GM12878 (cell line): ENCODE data around the gene ADCY2. TPM values are rescaled to one million over a fixed set of nuclear protein-coding genes. Genes with fewer than 3 reads are reported as not detected.

Source experiments
- ATAC-seq: fragments of 200-7000 bp; cut with Tn5 transposase; 3 replicates; pipeline ENCODE4 v1.9.1; 2020; ENCODE audit warnings: mild to moderate bottlenecking, moderate library complexity
- BruUV-seq: library from RNA; stranded (reverse); fragments of 400-500 nt; replicated peaks from 2 replicates; lab custom pipeline; 2021; lab: Mats Ljungman, UMichigan
- CTCF ChIA-PET: fragments of 300-600 bp; sonication (Branson Sonifier 250); formaldehyde crosslinking; extraction: SDS; loops from one replicate; lab custom pipeline; 2021; ENCODE audit warnings: inconsistent platforms; lab: Yijun Ruan, JAX
- POLR2A ChIA-PET: fragments of 350-600 bp; formaldehyde crosslinking; extraction: SDS; loops from one replicate; lab custom pipeline; 2021; ENCODE audit warnings: inconsistent platforms; lab: Charles Lee
- RAD21 ChIA-PET: fragments of 300-600 bp; sonication (Branson Sonifier 250); formaldehyde crosslinking; loops from one replicate; lab custom pipeline; 2023; ENCODE audit warnings: antibody characterized with exemption; ENCODE audit not compliant: unreplicated experiment; lab: Charles Lee
- SMC1A ChIA-PET: fragments of 300-600 bp; sonication (Branson Sonifier 250); formaldehyde crosslinking; loops from one replicate; lab custom pipeline; 2023; ENCODE audit not compliant: unreplicated experiment, uncharacterized antibody; lab: Charles Lee
- DNase-seq: peaks from one replicate; pipeline ENCODE4 v3.0.0-alpha.2; 2011; ENCODE audit warnings: low read depth, low spot score
- FAIRE-seq: peaks from 3 replicates; lab custom pipeline; 2011; peaks lifted over from hg19 to GRCh38; lab: Jason Lieb, UNC
- H2AFZ ChIP-seq: 2 replicates; pipeline ENCODE4 v1.6.0; 2011; ENCODE audit warnings: low read depth, low read length, control low read depth; ENCODE audit not compliant: control insufficient read depth
- H3K27ac ChIP-seq: 2 replicates; pipeline ENCODE4 v1.5.1; 2011; ENCODE audit warnings: control low read depth; ENCODE audit not compliant: control insufficient read depth, insufficient read depth
- H3K27me3 ChIP-seq, 2 experiments: replicated peaks in 1 of 2; 2 replicates each; pipeline versions ENCODE4 v1.6.0 to v1.6.1; 2011; ENCODE audit warnings: low read length in 1 of 2; ENCODE audit not compliant: control insufficient read depth in 2 of 2, insufficient read depth in 2 of 2
- H3K36me3 ChIP-seq, 2 experiments: 2 replicates each; pipeline ENCODE4 v1.5.1; 2011; ENCODE audit warnings: low read length in 1 of 2; ENCODE audit not compliant: control insufficient read depth in 2 of 2, insufficient read depth in 2 of 2
- H3K4me1 ChIP-seq: 2 replicates; pipeline ENCODE4 v1.6.1; 2011; ENCODE audit warnings: mild to moderate bottlenecking, low read length, moderate library complexity, mixed read lengths; ENCODE audit not compliant: control insufficient read depth, insufficient read depth
- H3K4me2 ChIP-seq: 2 replicates; pipeline ENCODE4 v1.6.0; 2011; ENCODE audit warnings: control low read depth; ENCODE audit not compliant: control insufficient read depth, insufficient read depth
- H3K4me3 ChIP-seq: fragments of 200-600 bp; sonication (generic); 2 replicates; pipeline ENCODE4 v1.5.1; 2016
- H3K79me2 ChIP-seq: 2 replicates; pipeline ENCODE4 v1.6.0; 2011; ENCODE audit warnings: low read length; ENCODE audit not compliant: control insufficient read depth, insufficient read depth
- H3K9ac ChIP-seq: 2 replicates; pipeline ENCODE4 v1.8.0; 2011; ENCODE audit warnings: low read length, control low read depth, mixed read lengths; ENCODE audit not compliant: control insufficient read depth, insufficient read depth
- H3K9me3 ChIP-seq: replicated peaks from 3 replicates; pipeline ENCODE4 v1.5.1; 2011; ENCODE audit warnings: mild to moderate bottlenecking, low read length; ENCODE audit not compliant: control insufficient read depth, insufficient read depth
- H4K20me1 ChIP-seq: 2 replicates; pipeline ENCODE4 v1.6.0; 2011; ENCODE audit not compliant: control insufficient read depth, insufficient read depth
- CHD1 ChIP-seq: IDR thresholded peaks from 2 replicates; pipeline ENCODE4 v1.6.1; 2012; ENCODE audit warnings: low read depth, low read length, improper control_type of control experiment
- FOXK2 ChIP-seq: fragments of 450-650 bp; IDR thresholded peaks from 2 replicates; pipeline ENCODE4 v1.6.1; 2017; ENCODE audit warnings: mild to moderate bottlenecking, moderate library complexity
- FOXM1 ChIP-seq: IDR thresholded peaks from 2 replicates; pipeline ENCODE4 v1.6.1; 2012; ENCODE audit warnings: low read depth, mild to moderate bottlenecking, inconsistent platforms, low read length, moderate library complexity
- JUNB ChIP-seq: IDR thresholded peaks from 2 replicates; pipeline ENCODE4 v1.6.1; 2016; ENCODE audit warnings: antibody characterized with exemption, mild to moderate bottlenecking
- NFXL1 ChIP-seq: fragments of 450-650 bp; IDR thresholded peaks from 2 replicates; pipeline ENCODE4 v1.6.1; 2017; ENCODE audit warnings: antibody characterized with exemption, mild to moderate bottlenecking, borderline replicate concordance
- NR2C1 ChIP-seq: fragments of 450-650 bp; IDR thresholded peaks from 2 replicates; pipeline ENCODE4 v1.6.1; 2017; ENCODE audit warnings: antibody characterized with exemption, mild to moderate bottlenecking, moderate library complexity
- NR2F1 ChIP-seq: fragments of 450-650 bp; conservative IDR thresholded peaks from 2 replicates; pipeline ENCODE4 v1.6.1; 2017; ENCODE audit warnings: mild to moderate bottlenecking
- PAX5 ChIP-seq: IDR thresholded peaks from 2 replicates; pipeline ENCODE4 v1.6.1; 2011; ENCODE audit warnings: low read depth, low read length, borderline replicate concordance
- RB1 ChIP-seq: fragments of 450-650 bp; formaldehyde crosslinking; IDR thresholded peaks from 2 replicates; pipeline ENCODE4 v1.6.1; 2017; ENCODE audit warnings: mild to moderate bottlenecking, borderline replicate concordance
- TAF1 ChIP-seq: IDR thresholded peaks from 2 replicates; pipeline ENCODE4 v1.6.1; 2011; ENCODE audit warnings: mild to moderate bottlenecking, low read depth, low read length, borderline replicate concordance
- TARDBP ChIP-seq: IDR thresholded peaks from 2 replicates; pipeline ENCODE4 v1.6.1; 2016; ENCODE audit warnings: borderline replicate concordance
- ZNF217 ChIP-seq: fragments of 450-650 bp; IDR thresholded peaks from 2 replicates; pipeline ENCODE4 v1.6.1; 2017; ENCODE audit warnings: antibody characterized with exemption, mild to moderate bottlenecking
- WGBS: methylation state at CpG from one replicate; pipeline ENCODE4 v1.1.6; 2016; ENCODE audit warnings: low lambda C conversion rate; ENCODE audit not compliant: insufficient replicate concordance, insufficient coverage; ENCODE audit errors: missing lambda C conversion rate; 5-methylcytosine and 5-hydroxymethylcytosine counted together
- in situ Hi-C: fragments of 300-500 bp; cut with MboI; formaldehyde crosslinking; loops from 9 replicates; pipeline ENCODE4 v1.14.3; 2018; ENCODE audit warnings: mixed read lengths
- intact Hi-C: fragments of 100-400 bp; cut with micrococcal nuclease; formaldehyde crosslinking; loops from one replicate; pipeline ENCODE4 v1.14.2; 2022; ENCODE audit not compliant: unreplicated experiment
- polyA plus RNA-seq, 11 experiments: library from polyadenylated mRNA; depleted of rRNA in 4 of 11; unstranded in 6 of 11; stranded (reverse) in 5 of 11; fragments of >200 nt; fragmentation: Nextera tagmentation in 4 of 11; fragmentation: Illumina TruSeq in 1 of 11; extraction: Ambion mirVana in 4 of 11; extraction: Trizol in 1 of 11; gene quantifications; 1 replicate in 1 of 11; 2 replicates in 10 of 11; pipeline versions ENCODE4 v1.2.1 to v1.2.3, GENCODE V29; 2011 to 2016; ENCODE audit warnings: inconsistent platforms in 2 of 11, missing spikeins in 2 of 11, low read depth in 1 of 11
- total RNA-seq, 4 experiments: library from RNA; depleted of rRNA in 3 of 4; stranded (reverse); fragments of >200 nt in 3 of 4; fragmentation: Illumina TruSeq in 1 of 4; extraction: Trizol in 1 of 4; gene quantifications; 2 replicates each; pipeline versions ENCODE4 v1.2.1 to v1.2.3, GENCODE V29; 2013 to 2021
- TF ChIP-seq, protein P1 (sequence below): fragments of 450-650 bp; IDR thresholded peaks from 2 replicates; pipeline ENCODE4 v1.6.1; 2017; ENCODE audit warnings: antibody characterized with exemption, mild to moderate bottlenecking, moderate library complexity
- TF ChIP-seq, protein P2 (sequence below): fragments of 450-650 bp; IDR thresholded peaks from 2 replicates; pipeline ENCODE4 v1.6.1; 2017; ENCODE audit warnings: borderline replicate concordance
- TF ChIP-seq, protein P3 (sequence below): fragments of 450-650 bp; IDR thresholded peaks from 2 replicates; pipeline ENCODE4 v1.6.1; 2014; ENCODE audit warnings: mild to moderate bottlenecking
- TF ChIP-seq, protein P4 (sequence below): IDR thresholded peaks from 2 replicates; pipeline ENCODE4 v1.6.1; 2011; ENCODE audit warnings: low read depth, low read length, improper control_type of control experiment, borderline replicate concordance

ADCY2 gene
- total and polyA plus RNA-seq, 10 of the 15 experiments (the other 5 are each of a cell fraction or from before 2014, with no cell fraction given), result 0.07 to 0.26 TPM; not detected in 8

DNA sequence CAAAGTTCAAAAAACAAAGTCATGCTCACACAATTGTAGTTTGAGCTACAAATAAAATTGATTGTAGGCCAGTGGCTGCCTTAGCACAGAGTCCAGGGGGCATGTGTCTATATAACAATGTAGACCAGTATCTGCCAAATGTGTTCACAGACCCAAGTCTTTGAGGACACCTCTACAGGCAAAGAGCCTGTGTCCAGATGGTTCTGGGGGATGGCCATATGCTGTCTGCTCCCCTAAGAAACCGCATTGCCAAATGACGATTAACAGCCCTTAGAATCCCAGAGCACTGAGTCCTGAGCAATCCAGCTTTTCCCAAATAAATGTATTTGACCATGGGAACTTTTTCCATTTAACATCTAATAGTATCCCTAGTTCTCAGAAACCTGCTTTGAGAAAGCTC lies 169.6 kb downstream of the ADCY2 start (continued):
- TF ChIP-seq, protein P1, sequence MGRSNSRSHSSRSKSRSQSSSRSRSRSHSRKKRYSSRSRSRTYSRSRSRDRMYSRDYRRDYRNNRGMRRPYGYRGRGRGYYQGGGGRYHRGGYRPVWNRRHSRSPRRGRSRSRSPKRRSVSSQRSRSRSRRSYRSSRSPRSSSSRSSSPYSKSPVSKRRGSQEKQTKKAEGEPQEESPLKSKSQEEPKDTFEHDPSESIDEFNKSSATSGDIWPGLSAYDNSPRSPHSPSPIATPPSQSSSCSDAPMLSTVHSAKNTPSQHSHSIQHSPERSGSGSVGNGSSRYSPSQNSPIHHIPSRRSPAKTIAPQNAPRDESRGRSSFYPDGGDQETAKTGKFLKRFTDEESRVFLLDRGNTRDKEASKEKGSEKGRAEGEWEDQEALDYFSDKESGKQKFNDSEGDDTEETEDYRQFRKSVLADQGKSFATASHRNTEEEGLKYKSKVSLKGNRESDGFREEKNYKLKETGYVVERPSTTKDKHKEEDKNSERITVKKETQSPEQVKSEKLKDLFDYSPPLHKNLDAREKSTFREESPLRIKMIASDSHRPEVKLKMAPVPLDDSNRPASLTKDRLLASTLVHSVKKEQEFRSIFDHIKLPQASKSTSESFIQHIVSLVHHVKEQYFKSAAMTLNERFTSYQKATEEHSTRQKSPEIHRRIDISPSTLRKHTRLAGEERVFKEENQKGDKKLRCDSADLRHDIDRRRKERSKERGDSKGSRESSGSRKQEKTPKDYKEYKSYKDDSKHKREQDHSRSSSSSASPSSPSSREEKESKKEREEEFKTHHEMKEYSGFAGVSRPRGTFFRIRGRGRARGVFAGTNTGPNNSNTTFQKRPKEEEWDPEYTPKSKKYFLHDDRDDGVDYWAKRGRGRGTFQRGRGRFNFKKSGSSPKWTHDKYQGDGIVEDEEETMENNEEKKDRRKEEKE, result no peak
- no peak for TF ChIP-seq CHD1
- TF ChIP-seq, protein P2, sequence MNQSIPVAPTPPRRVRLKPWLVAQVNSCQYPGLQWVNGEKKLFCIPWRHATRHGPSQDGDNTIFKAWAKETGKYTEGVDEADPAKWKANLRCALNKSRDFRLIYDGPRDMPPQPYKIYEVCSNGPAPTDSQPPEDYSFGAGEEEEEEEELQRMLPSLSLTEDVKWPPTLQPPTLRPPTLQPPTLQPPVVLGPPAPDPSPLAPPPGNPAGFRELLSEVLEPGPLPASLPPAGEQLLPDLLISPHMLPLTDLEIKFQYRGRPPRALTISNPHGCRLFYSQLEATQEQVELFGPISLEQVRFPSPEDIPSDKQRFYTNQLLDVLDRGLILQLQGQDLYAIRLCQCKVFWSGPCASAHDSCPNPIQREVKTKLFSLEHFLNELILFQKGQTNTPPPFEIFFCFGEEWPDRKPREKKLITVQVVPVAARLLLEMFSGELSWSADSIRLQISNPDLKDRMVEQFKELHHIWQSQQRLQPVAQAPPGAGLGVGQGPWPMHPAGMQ, result no peak
- TF ChIP-seq PAX5, result no peak
- TF ChIP-seq ZNF217, result no peak
- TF ChIP-seq, all 136 proteins: peak for 0

DNA sequence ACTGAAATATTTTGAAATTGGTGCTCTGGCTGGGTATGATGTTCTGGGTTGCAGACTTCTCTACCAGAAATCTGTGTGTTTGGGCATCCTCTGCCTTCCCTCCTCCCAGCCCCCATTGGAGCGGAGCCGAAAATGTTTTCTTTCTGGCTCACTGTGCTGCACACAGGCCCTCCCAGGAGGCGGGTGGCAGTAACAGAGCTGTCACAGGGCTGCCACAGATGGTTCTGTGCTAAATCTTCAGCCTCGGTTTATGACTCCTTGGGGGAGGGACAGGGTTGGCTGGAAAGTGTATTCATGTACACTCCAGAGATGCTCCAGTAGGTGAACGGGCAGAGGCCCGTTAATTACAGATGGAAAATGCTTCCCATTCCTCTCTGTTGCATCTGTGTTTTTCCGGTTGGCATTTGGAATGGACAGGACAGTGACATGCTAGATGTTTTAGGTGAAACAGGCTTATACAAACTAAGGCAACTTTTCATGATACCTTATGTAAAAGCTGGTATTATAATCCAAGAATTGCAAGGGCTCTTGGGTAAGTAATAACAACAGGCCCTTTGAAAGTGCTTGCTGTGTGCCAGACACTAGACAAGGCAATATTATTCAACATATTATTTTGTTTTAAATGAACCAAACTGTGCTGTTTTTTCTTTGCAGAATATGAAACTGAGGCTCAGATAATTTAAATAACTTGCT lies 180.2 kb downstream of the ADCY2 start:
- intact Hi-C loops, result no loop called here
- Histone ChIP-seq H3K79me2 (no peaks in the 10 kb centered on the region), H2AFZ (no peak overlapping the region), H3K9me3 (no peaks in the 10 kb centered on the region), H3K27ac (no peak overlapping the region), H3K36me3 (no peaks in the 10 kb centered on the region), H3K4me2 (no peak overlapping the region), H3K9ac (no peak overlapping the region), H4K20me1 (no peaks in the 10 kb centered on the region), H3K27me3 (no peaks in the 10 kb centered on the region), H3K4me1 (no peaks in the 10 kb centered on the region), H3K4me3 (no peak overlapping the region)
- RAD21 ChIA-PET, result no interaction called here
- ATAC-seq, result no peak
- SMC1A ChIA-PET, result no interaction called here
- POLR2A ChIA-PET, result no interaction called here
- WGBS, result 29% methylated on average over 7 of the region's 7 CpGs
- BruUV-seq, result no TSS peak
- in situ Hi-C loops, result no loop called here
- CTCF ChIA-PET, result no interaction called here
- no peak for FAIRE-seq
- no peak for DNase-seq
- TF ChIP-seq TARDBP (no peak), NFXL1 (no peak), RB1 (no peak), TAF1 (no peak), FOXK2 (no peak), JUNB (no peak), FOXM1 (no peak), NR2C1 (no peak), NR2F1 (no peak)
- TF ChIP-seq, protein P3, sequence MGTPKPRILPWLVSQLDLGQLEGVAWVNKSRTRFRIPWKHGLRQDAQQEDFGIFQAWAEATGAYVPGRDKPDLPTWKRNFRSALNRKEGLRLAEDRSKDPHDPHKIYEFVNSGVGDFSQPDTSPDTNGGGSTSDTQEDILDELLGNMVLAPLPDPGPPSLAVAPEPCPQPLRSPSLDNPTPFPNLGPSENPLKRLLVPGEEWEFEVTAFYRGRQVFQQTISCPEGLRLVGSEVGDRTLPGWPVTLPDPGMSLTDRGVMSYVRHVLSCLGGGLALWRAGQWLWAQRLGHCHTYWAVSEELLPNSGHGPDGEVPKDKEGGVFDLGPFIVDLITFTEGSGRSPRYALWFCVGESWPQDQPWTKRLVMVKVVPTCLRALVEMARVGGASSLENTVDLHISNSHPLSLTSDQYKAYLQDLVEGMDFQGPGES, result no peak
- TF ChIP-seq, protein P4, sequence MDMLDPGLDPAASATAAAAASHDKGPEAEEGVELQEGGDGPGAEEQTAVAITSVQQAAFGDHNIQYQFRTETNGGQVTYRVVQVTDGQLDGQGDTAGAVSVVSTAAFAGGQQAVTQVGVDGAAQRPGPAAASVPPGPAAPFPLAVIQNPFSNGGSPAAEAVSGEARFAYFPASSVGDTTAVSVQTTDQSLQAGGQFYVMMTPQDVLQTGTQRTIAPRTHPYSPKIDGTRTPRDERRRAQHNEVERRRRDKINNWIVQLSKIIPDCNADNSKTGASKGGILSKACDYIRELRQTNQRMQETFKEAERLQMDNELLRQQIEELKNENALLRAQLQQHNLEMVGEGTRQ, result no peak
